Keratinocyte (primary cell): ENCODE data around the gene CCNI. TPM values are rescaled to one million over a fixed set of nuclear protein-coding genes. Genes with fewer than 3 reads are reported as not detected.

ENCODE experiments used
- DNase-seq: peaks from one replicate; pipeline ENCODE4 v3.0.0-alpha.2; 2011; ENCODE audit warnings: low read depth, missing footprints, low spot score
- FAIRE-seq: peaks from 2 replicates; lab custom pipeline; 2011; peaks lifted over from hg19 to GRCh38; lab: Jason Lieb, UNC
- H2AFZ ChIP-seq: 2 replicates; pipeline ENCODE4 v1.6.0; 2012; ENCODE audit warnings: low read length, control low read depth, inconsistent platforms; ENCODE audit not compliant: control insufficient read depth
- H3K27ac ChIP-seq: 2 replicates; pipeline ENCODE4 v1.5.1; 2011; ENCODE audit warnings: low read length; ENCODE audit not compliant: control insufficient read depth, insufficient read depth
- H3K27me3 ChIP-seq: 3 replicates; pipeline ENCODE4 v1.6.0; 2011; ENCODE audit warnings: low read length; ENCODE audit not compliant: control insufficient read depth, insufficient read depth; ENCODE audit errors: extremely low read depth
- H3K36me3 ChIP-seq, 2 experiments: 2 replicates in 1 of 2; 3 replicates in 1 of 2; pipeline ENCODE4 v1.5.1; 2011; ENCODE audit warnings: low read length in 2 of 2, mild to moderate bottlenecking in 1 of 2; ENCODE audit not compliant: control insufficient read depth in 2 of 2, insufficient read depth in 2 of 2; ENCODE audit errors: extremely low read depth in 1 of 2
- H3K4me1 ChIP-seq: 3 replicates; pipeline ENCODE4 v1.5.1; 2011; ENCODE audit warnings: low read length; ENCODE audit not compliant: control insufficient read depth, insufficient read depth; ENCODE audit errors: extremely low read depth
- H3K4me2 ChIP-seq: 3 replicates; pipeline ENCODE4 v1.6.0; 2011; ENCODE audit warnings: low read depth, low read length; ENCODE audit not compliant: control insufficient read depth, insufficient read depth; ENCODE audit errors: extremely low read depth
- H3K4me3 ChIP-seq, 3 experiments: fragments of 200-600 bp in 1 of 3; sonication (generic) in 1 of 3; 2 replicates in 2 of 3; 3 replicates in 1 of 3; pipeline ENCODE4 v1.5.1; 2011 to 2016; ENCODE audit warnings: low read length in 3 of 3, mild to moderate bottlenecking in 3 of 3, control low read depth in 2 of 3, inconsistent platforms in 1 of 3, low read depth in 1 of 3, mixed read lengths in 1 of 3, mixed run types in 1 of 3, moderate library complexity in 1 of 3; ENCODE audit not compliant: control insufficient read depth in 2 of 3, insufficient read depth in 2 of 3; ENCODE audit errors: extremely low read depth in 1 of 3
- H3K79me2 ChIP-seq: 2 replicates; pipeline ENCODE4 v1.6.0; 2012; ENCODE audit warnings: low read length; ENCODE audit not compliant: control insufficient read depth, insufficient read depth
- H3K9ac ChIP-seq: 3 replicates; pipeline ENCODE4 v1.6.0; 2011; ENCODE audit warnings: low read length; ENCODE audit not compliant: control insufficient read depth, insufficient read depth; ENCODE audit errors: extremely low read depth
- H3K9me1 ChIP-seq: 3 replicates; pipeline ENCODE4 v1.6.0; 2011; ENCODE audit warnings: low read length; ENCODE audit not compliant: control insufficient read depth, insufficient read depth; ENCODE audit errors: extremely low read depth
- H3K9me3 ChIP-seq: 2 replicates; pipeline ENCODE4 v1.5.1; 2012; ENCODE audit warnings: low read depth, low read length; ENCODE audit not compliant: control insufficient read depth
- H4K20me1 ChIP-seq: 3 replicates; pipeline ENCODE4 v1.6.0; 2011; ENCODE audit warnings: low read length; ENCODE audit not compliant: control insufficient read depth, insufficient read depth; ENCODE audit errors: extremely low read depth
- CTCF ChIP-seq, 3 experiments: IDR thresholded peaks in 1 of 3; conservative IDR thresholded peaks in 1 of 3; optimal IDR thresholded peaks in 1 of 3; 2 replicates in 2 of 3; 3 replicates in 1 of 3; pipeline versions ENCODE3 to v1.5.1; 2011; ENCODE audit warnings: low read length in 3 of 3, mild to moderate bottlenecking in 3 of 3, moderate library complexity in 2 of 3, control low read depth in 1 of 3, inconsistent platforms in 1 of 3; ENCODE audit not compliant: insufficient read depth in 2 of 3; ENCODE audit errors: extremely low read depth in 1 of 3
- EZH2 ChIP-seq: IDR thresholded peaks from one replicate; pipeline ENCODE4 v1.6.1; 2012; ENCODE audit warnings: inconsistent platforms, mild to moderate bottlenecking, low read length, moderate library complexity
- dilution Hi-C: fragments of 300-500 bp; cut with MboI; formaldehyde crosslinking; loops from one replicate; pipeline ENCODE4 v1.7.0; 2020; ENCODE audit warnings: low sequenced_read_pairs; ENCODE audit not compliant: extremely low pct_ligation_motif_present
- polyA plus RNA-seq, 5 experiments: library from polyadenylated mRNA; depleted of rRNA in 3 of 5; stranded (reverse) in 3 of 5; stranded (forward) in 1 of 5; unstranded in 1 of 5; fragments of >200 nt; gene quantifications; 1 replicate in 1 of 5; 2 replicates in 3 of 5; 3 replicates in 1 of 5; pipeline versions ENCODE4 v1.2.1 to v1.2.3, GENCODE V29; 2011 to 2012; ENCODE audit warnings: missing spikeins in 2 of 5, low read depth in 1 of 5, low replicate concordance in 1 of 5

The CCNI gene
- polyA plus RNA-seq, 1 donor (not counting 4 experiments of a cell fraction or from before 2014, with no cell fraction given) = 150 TPM

GRCh38 chr4:77007358-77008230 is 68.2 kb downstream of the CCNI start:
- H3K4me1 ChIP-seq = peaks cover 8% of the 10 kb centered on the region
- H3K27me3 ChIP-seq = no peaks in the 10 kb centered on the region
- no peaks in the 10 kb centered on the region for H3K9me1 ChIP-seq
- H3K4me2 ChIP-seq = no peak overlapping the region
- no peaks in the 10 kb centered on the region for H4K20me1 ChIP-seq
- TF ChIP-seq CTCF (optimal IDR thresholded peaks at IDR 0.05 in 1 of 3, IDR thresholded peaks at IDR 0.05 in 1 of 3, conservative IDR thresholded peaks at IDR 0.05 in 1 of 3; ENCODE audit: extremely low read depth in 1 of 3, insufficient read depth in 2 of 3, low read length in 3 of 3) (no peak), EZH2 (no peak)
- H3K4me3 ChIP-seq = no peak overlapping the region
- DNase-seq = no peak
- FAIRE-seq = no peak
- no peak overlapping the region for H2AFZ ChIP-seq
- peaks cover 2% of the 10 kb centered on the region for H3K79me2 ChIP-seq
- H3K27ac ChIP-seq = no peak overlapping the region
- H3K9me3 ChIP-seq = no peaks in the 10 kb centered on the region
- dilution Hi-C loops = no loop called here
- peaks cover 6 to 12% of the 10 kb centered on the region in 2 experiments for H3K36me3 ChIP-seq
- H3K9ac ChIP-seq = no peak overlapping the region

- Histone ChIP-seq H3K4me1 (peaks cover 15% of the 10 kb centered on the region), H4K20me1 (no peaks in the 10 kb centered on the region), H3K36me3 (peaks cover 6 to 10% of the 10 kb centered on the region in 2 experiments), H3K79me2 (peaks cover 2% of the 10 kb centered on the region), H3K27ac (no peak overlapping the region), H3K27me3 (no peaks in the 10 kb centered on the region), H3K9me1 (no peaks in the 10 kb centered on the region), H2AFZ (no peak overlapping the region), H3K4me2 (no peak overlapping the region), H3K9me3 (no peaks in the 10 kb centered on the region), H3K9ac (no peak overlapping the region), H3K4me3 (no peak overlapping the region)
- TF ChIP-seq EZH2 = no peak
- TF ChIP-seq CTCF (optimal IDR thresholded peaks at IDR 0.05 in 1 of 3, IDR thresholded peaks at IDR 0.05 in 1 of 3, conservative IDR thresholded peaks at IDR 0.05 in 1 of 3; ENCODE audit: extremely low read depth in 1 of 3, insufficient read depth in 2 of 3, low read length in 3 of 3) = no peak
- FAIRE-seq (no peak), DNase-seq (no peak)
- dilution Hi-C loops = no loop called here
These were observed 68.9 kb downstream of the CCNI start for GRCh38 chr4:77006753-77007353.
